HG03565 (cell line): ENCODE measurements around the gene ZNG1C.
"Not testable (repeated sequence)": the region's sequence is repeated elsewhere in the genome, so short reads cannot be mapped to it uniquely, and the experiment has no call there.

ENCODE experiments used
- ATAC-seq: cut with Tn5 transposase; IDR thresholded peaks from one replicate; pipeline ENCODE4 v1.9.1; 2021; ENCODE audit warnings: mild to moderate bottlenecking, moderate library complexity; ENCODE audit not compliant: unreplicated experiment

ZNG1C gene

GRCh38 chr9:68241683-68242082, at the start of gene ZNG1C:
Gene ZNG1C, plus strand, starts transcription at chr9:68241983. Its CDS starts 49 bp downstream, at chr9:68242032.
- not testable (repeated sequence) for ATAC-seq

- not testable (repeated sequence) for ATAC-seq
Measured at GRCh38 chr9:68242437-68242836, 654 bp downstream of the ZNG1C start.

GRCh38 chr9:68281041-68281440, 39.3 kb downstream of the ZNG1C start:
- ATAC-seq, result not testable (repeated sequence)

GRCh38 chr9:68302567-68302966, 60.8 kb downstream of the ZNG1C start, which contains the start of gene FOXD4L3:
Gene FOXD4L3, plus strand, starts transcription at chr9:68302867. Its CDS starts 85 bp downstream, at chr9:68302952.
- not testable (repeated sequence) for ATAC-seq

- not testable (repeated sequence) for ATAC-seq
Measured at GRCh38 chr9:68303771-68304170, 62.0 kb downstream of the ZNG1C start.

- ATAC-seq, result not testable (repeated sequence)
Measured at GRCh38 chr9:68304212-68304611, 62.4 kb downstream of the ZNG1C start.

- ATAC-seq, result not testable (repeated sequence)
Measured at GRCh38 chr9:68304777-68305176, 63.0 kb downstream of the ZNG1C start.

- not testable (repeated sequence) for ATAC-seq
Measured at GRCh38 chr9:68305680-68306285, 64.0 kb downstream of the ZNG1C start.

- ATAC-seq, result not testable (repeated sequence)
Measured at GRCh38 chr9:68306391-68306964, 64.7 kb downstream of the ZNG1C start.

GRCh38 chr9:68307127-68307526, 65.3 kb downstream of the ZNG1C start:
- ATAC-seq, result not testable (repeated sequence)

GRCh38 chr9:68307654-68308053, 65.9 kb downstream of the ZNG1C start:
- not testable (repeated sequence) for ATAC-seq

- not testable (repeated sequence) for ATAC-seq
Measured at GRCh38 chr9:68311208-68311607, 69.4 kb downstream of the ZNG1C start.

GRCh38 chr9:68318209-68318608, 76.4 kb downstream of the ZNG1C start:
- not testable (repeated sequence) for ATAC-seq

GRCh38 chr9:68323749-68324148, 82.0 kb downstream of the ZNG1C start:
- not testable (repeated sequence) for ATAC-seq

GRCh38 chr9:68324518-68324917, 82.7 kb downstream of the ZNG1C start:
- not testable (repeated sequence) for ATAC-seq

- ATAC-seq, result not testable (repeated sequence)
Measured at GRCh38 chr9:68329106-68329505, 87.3 kb downstream of the ZNG1C start.

- ATAC-seq, result not testable (repeated sequence)
Measured at GRCh38 chr9:68330531-68331173, 88.9 kb downstream of the ZNG1C start.

GRCh38 chr9:68332122-68332521, 90.3 kb downstream of the ZNG1C start:
- not testable (repeated sequence) for ATAC-seq

- ATAC-seq, result not testable (repeated sequence)
Measured at GRCh38 chr9:68335935-68336334, 94.2 kb downstream of the ZNG1C start.

GRCh38 chr9:68336639-68337339, 95.0 kb downstream of the ZNG1C start:
- ATAC-seq, result not testable (repeated sequence)

- not testable (repeated sequence) for ATAC-seq
Measured at GRCh38 chr9:68338000-68338399, 96.2 kb downstream of the ZNG1C start.
